ENCODE measurements around the gene NFKB1. TPM values are rescaled to one million over a fixed set of nuclear protein-coding genes. Genes with fewer than 3 reads are reported as not detected.

NFKB1 gene
- total and polyA plus RNA-seq, 2 donors = 26.0 to 42.6 TPM

GRCh38 chr4:102543030-102543928 is 42.1 kb downstream of the NFKB1 start:
- 95% methylated on average over 12 of the region's 12 CpGs for WGBS
- Histone ChIP-seq H3K4me1 (ENCODE audit: control insufficient read depth in 2 of 2, insufficient read depth in 2 of 2, low read length in 2 of 2) (peaks cover 0 to 6% of the 10 kb centered on the region in 2 donors), H3K27me3 (ENCODE audit: control insufficient read depth in 2 of 2, insufficient read depth in 1 of 2, low read length in 1 of 2) (no peaks in the 10 kb centered on the region), H3K4me3 (ENCODE audit: low read length in 2 of 2) (no peak overlapping the region), H3K27ac (ENCODE audit: low read depth in 1 of 2, low read length in 1 of 2) (peak overlapping the region; percentile 36 to 56), H3K9me3 (ENCODE audit: control insufficient read depth in 2 of 2, insufficient read depth in 1 of 2, low read length in 1 of 2) (no peaks in the 10 kb centered on the region), H3K36me3 (ENCODE audit: control insufficient read depth in 2 of 2, insufficient read depth in 2 of 2, low read length in 1 of 2) (no peaks in the 10 kb centered on the region)
- no peak for DNase-seq (ENCODE audit: low read depth in 6 of 9, low spot score in 9 of 9)

- Histone ChIP-seq H3K36me3 (ENCODE audit: control insufficient read depth in 2 of 2, insufficient read depth in 2 of 2, low read length in 1 of 2) (no peaks in the 10 kb centered on the region), H3K4me1 (ENCODE audit: control insufficient read depth in 2 of 2, insufficient read depth in 2 of 2, low read length in 2 of 2) (peaks cover 0 to 3% of the 10 kb centered on the region in 2 donors), H3K9me3 (ENCODE audit: control insufficient read depth in 2 of 2, insufficient read depth in 1 of 2, low read length in 1 of 2) (no peaks in the 10 kb centered on the region), H3K27me3 (ENCODE audit: control insufficient read depth in 2 of 2, insufficient read depth in 1 of 2, low read length in 1 of 2) (no peaks in the 10 kb centered on the region), H3K4me3 (ENCODE audit: low read length in 2 of 2) (no peak overlapping the region), H3K27ac (ENCODE audit: low read depth in 1 of 2, low read length in 1 of 2) (no peak overlapping the region)
- DNase-seq (ENCODE audit: low read depth in 6 of 9, low spot score in 9 of 9) = no peak
Observed at GRCh38 chr4:102546635-102547034, 45.5 kb downstream of the NFKB1 start.

GRCh38 chr4:102547973-102548372 is 46.8 kb downstream of the NFKB1 start:
- WGBS = over 99% methylated on average over 2 of the region's 2 CpGs
- Histone ChIP-seq H3K27ac (ENCODE audit: low read depth in 1 of 2, low read length in 1 of 2) (no peak overlapping the region), H3K4me1 (ENCODE audit: control insufficient read depth in 2 of 2, insufficient read depth in 2 of 2, low read length in 2 of 2) (no peaks in the 10 kb centered on the region), H3K4me3 (ENCODE audit: low read length in 2 of 2) (no peak overlapping the region), H3K36me3 (ENCODE audit: control insufficient read depth in 2 of 2, insufficient read depth in 2 of 2, low read length in 1 of 2) (peaks cover 0 to 3% of the 10 kb centered on the region in 2 donors), H3K9me3 (ENCODE audit: control insufficient read depth in 2 of 2, insufficient read depth in 1 of 2, low read length in 1 of 2) (no peaks in the 10 kb centered on the region), H3K27me3 (ENCODE audit: control insufficient read depth in 2 of 2, insufficient read depth in 1 of 2, low read length in 1 of 2) (no peaks in the 10 kb centered on the region)
- no peak for DNase-seq (ENCODE audit: low read depth in 6 of 9, low spot score in 9 of 9)

- Histone ChIP-seq H3K36me3 (ENCODE audit: control insufficient read depth in 2 of 2, insufficient read depth in 2 of 2, low read length in 1 of 2) (peaks cover 0 to 3% of the 10 kb centered on the region in 2 donors), H3K27ac (ENCODE audit: low read depth in 1 of 2, low read length in 1 of 2) (peak overlapping the region in 1 of 2 donors; percentile 59), H3K27me3 (ENCODE audit: control insufficient read depth in 2 of 2, insufficient read depth in 1 of 2, low read length in 1 of 2) (no peaks in the 10 kb centered on the region), H3K9me3 (ENCODE audit: control insufficient read depth in 2 of 2, insufficient read depth in 1 of 2, low read length in 1 of 2) (no peaks in the 10 kb centered on the region), H3K4me1 (ENCODE audit: control insufficient read depth in 2 of 2, insufficient read depth in 2 of 2, low read length in 2 of 2) (no peaks in the 10 kb centered on the region), H3K4me3 (ENCODE audit: low read length in 2 of 2) (no peak overlapping the region)
- DNase-seq (ENCODE audit: low read depth in 6 of 9, low spot score in 9 of 9) = no peak
- 98% methylated on average over 4 of the region's 4 CpGs for WGBS
Observed at GRCh38 chr4:102551958-102552565, 50.9 kb downstream of the NFKB1 start.

GRCh38 chr4:102552781-102553180 is 51.6 kb downstream of the NFKB1 start:
- no peak for DNase-seq (ENCODE audit: low read depth in 6 of 9, low spot score in 9 of 9)
- H3K36me3 ChIP-seq (ENCODE audit: control insufficient read depth in 2 of 2, insufficient read depth in 2 of 2, low read length in 1 of 2) = peaks cover 0 to 3% of the 10 kb centered on the region in 2 donors
- no peaks in the 10 kb centered on the region for H3K4me1 ChIP-seq (ENCODE audit: control insufficient read depth in 2 of 2, insufficient read depth in 2 of 2, low read length in 2 of 2)
- 79% methylated on average over 1 of the region's 1 CpG for WGBS
- H3K27ac ChIP-seq (ENCODE audit: low read depth in 1 of 2, low read length in 1 of 2) = peak overlapping the region in 1 of 2 donors; percentile 59
- H3K4me3 ChIP-seq (ENCODE audit: low read length in 2 of 2) = no peak overlapping the region
- no peaks in the 10 kb centered on the region for H3K27me3 ChIP-seq (ENCODE audit: control insufficient read depth in 2 of 2, insufficient read depth in 1 of 2, low read length in 1 of 2)
- H3K9me3 ChIP-seq (ENCODE audit: control insufficient read depth in 2 of 2, insufficient read depth in 1 of 2, low read length in 1 of 2) = no peaks in the 10 kb centered on the region

- peaks cover 0 to 3% of the 10 kb centered on the region in 2 donors for H3K36me3 ChIP-seq (ENCODE audit: control insufficient read depth in 2 of 2, insufficient read depth in 2 of 2, low read length in 1 of 2)
- H3K27ac ChIP-seq (ENCODE audit: low read depth in 1 of 2, low read length in 1 of 2) = peak overlapping the region in 1 of 2 donors; percentile 34
- DNase-seq (ENCODE audit: low read depth in 6 of 9, low spot score in 9 of 9) = no peak
- H3K9me3 ChIP-seq (ENCODE audit: control insufficient read depth in 2 of 2, insufficient read depth in 1 of 2, low read length in 1 of 2) = no peaks in the 10 kb centered on the region
- WGBS = 97% methylated on average over 1 of the region's 1 CpG
- H3K4me1 ChIP-seq (ENCODE audit: control insufficient read depth in 2 of 2, insufficient read depth in 2 of 2, low read length in 2 of 2) = no peaks in the 10 kb centered on the region
- H3K4me3 ChIP-seq (ENCODE audit: low read length in 2 of 2) = no peak overlapping the region
- H3K27me3 ChIP-seq (ENCODE audit: control insufficient read depth in 2 of 2, insufficient read depth in 1 of 2, low read length in 1 of 2) = no peaks in the 10 kb centered on the region
Observed at GRCh38 chr4:102553982-102554381, 52.8 kb downstream of the NFKB1 start.

GRCh38 chr4:102554482-102554881 is 53.3 kb downstream of the NFKB1 start:
- no peaks in the 10 kb centered on the region for H3K9me3 ChIP-seq (ENCODE audit: control insufficient read depth in 2 of 2, insufficient read depth in 1 of 2, low read length in 1 of 2)
- WGBS = 95% methylated on average over 5 of the region's 5 CpGs
- H3K4me1 ChIP-seq (ENCODE audit: control insufficient read depth in 2 of 2, insufficient read depth in 2 of 2, low read length in 2 of 2) = peaks cover 0 to 3% of the 10 kb centered on the region in 2 donors
- H3K4me3 ChIP-seq (ENCODE audit: low read length in 2 of 2) = no peak overlapping the region
- no peaks in the 10 kb centered on the region for H3K27me3 ChIP-seq (ENCODE audit: control insufficient read depth in 2 of 2, insufficient read depth in 1 of 2, low read length in 1 of 2)
- peak overlapping the region in 1 of 2 donors; percentile 55 for H3K27ac ChIP-seq (ENCODE audit: low read depth in 1 of 2, low read length in 1 of 2)
- DNase-seq (ENCODE audit: low read depth in 6 of 9, low spot score in 9 of 9) = no peak
- H3K36me3 ChIP-seq (ENCODE audit: control insufficient read depth in 2 of 2, insufficient read depth in 2 of 2, low read length in 1 of 2) = peaks cover 0 to 3% of the 10 kb centered on the region in 2 donors

GRCh38 chr4:102554992-102555391 is 53.8 kb downstream of the NFKB1 start:
- H3K27ac ChIP-seq (ENCODE audit: low read depth in 1 of 2, low read length in 1 of 2) = peak overlapping the region in 1 of 2 donors; percentile 55
- no peaks in the 10 kb centered on the region for H3K9me3 ChIP-seq (ENCODE audit: control insufficient read depth in 2 of 2, insufficient read depth in 1 of 2, low read length in 1 of 2)
- H3K4me1 ChIP-seq (ENCODE audit: control insufficient read depth in 2 of 2, insufficient read depth in 2 of 2, low read length in 2 of 2) = peaks cover 0 to 5% of the 10 kb centered on the region in 2 donors
- no peaks in the 10 kb centered on the region for H3K27me3 ChIP-seq (ENCODE audit: control insufficient read depth in 2 of 2, insufficient read depth in 1 of 2, low read length in 1 of 2)
- no peak for DNase-seq (ENCODE audit: low read depth in 6 of 9, low spot score in 9 of 9)
- no peak overlapping the region for H3K4me3 ChIP-seq (ENCODE audit: low read length in 2 of 2)
- H3K36me3 ChIP-seq (ENCODE audit: control insufficient read depth in 2 of 2, insufficient read depth in 2 of 2, low read length in 1 of 2) = peaks cover 0 to 3% of the 10 kb centered on the region in 2 donors

GRCh38 chr4:102557636-102558035 is 56.5 kb downstream of the NFKB1 start:
- Histone ChIP-seq H3K4me1 (ENCODE audit: control insufficient read depth in 2 of 2, insufficient read depth in 2 of 2, low read length in 2 of 2) (peaks cover 0 to 5% of the 10 kb centered on the region in 2 donors), H3K27ac (ENCODE audit: low read depth in 1 of 2, low read length in 1 of 2) (no peak overlapping the region), H3K9me3 (ENCODE audit: control insufficient read depth in 2 of 2, insufficient read depth in 1 of 2, low read length in 1 of 2) (no peaks in the 10 kb centered on the region), H3K27me3 (ENCODE audit: control insufficient read depth in 2 of 2, insufficient read depth in 1 of 2, low read length in 1 of 2) (no peaks in the 10 kb centered on the region), H3K4me3 (ENCODE audit: low read length in 2 of 2) (no peak overlapping the region), H3K36me3 (ENCODE audit: control insufficient read depth in 2 of 2, insufficient read depth in 2 of 2, low read length in 1 of 2) (no peaks in the 10 kb centered on the region)
- WGBS = 97% methylated on average over 2 of the region's 2 CpGs
- no peak for DNase-seq (ENCODE audit: low read depth in 6 of 9, low spot score in 9 of 9)

Measured in thymus (tissue), 11 donors.